ENCODE results near the gene KPNB1.

DNA sequence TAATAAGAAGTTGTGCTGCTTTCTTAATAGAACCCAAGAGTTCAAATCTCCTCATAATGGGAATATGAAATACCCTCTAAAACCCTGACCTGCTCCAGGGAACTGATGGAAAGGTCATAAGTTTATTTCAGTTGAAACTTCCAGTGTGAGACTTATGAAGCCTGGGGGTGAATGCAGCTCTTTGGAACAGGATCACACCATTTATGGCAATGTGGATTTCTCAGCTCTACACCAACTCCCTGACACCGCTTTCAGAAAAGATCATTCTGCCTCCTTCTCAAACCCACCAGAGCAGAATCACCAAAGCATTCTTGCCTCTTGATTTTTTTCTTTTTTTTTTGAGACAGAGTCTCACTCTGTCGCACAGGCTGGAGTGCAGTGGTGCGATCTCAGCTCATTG, 16.7 kb upstream of the KPNB1 start:
- TF ChIP-seq TAF1 (IDR thresholded peaks at IDR 0.05; ENCODE audit: low read depth) (no peak), EZH2 (IDR thresholded peaks at IDR 0.05; ENCODE audit: borderline replicate concordance, insufficient read depth, low read length, poor library complexity, severe bottlenecking) (no peak), EP300 (conservative IDR thresholded peaks at IDR 0.05; ENCODE audit: poor library complexity, severe bottlenecking) (no peak), POLR2AphosphoS5 (IDR thresholded peaks at IDR 0.05) (no peak), MXI1 (conservative IDR thresholded peaks at IDR 0.05; ENCODE audit: poor library complexity, severe bottlenecking) (no peak), SMC3 (conservative IDR thresholded peaks at IDR 0.05; ENCODE audit: poor library complexity) (no peak), RAD21 (conservative IDR thresholded peaks at IDR 0.05) (no peak)
- TF ChIP-seq, protein P1, sequence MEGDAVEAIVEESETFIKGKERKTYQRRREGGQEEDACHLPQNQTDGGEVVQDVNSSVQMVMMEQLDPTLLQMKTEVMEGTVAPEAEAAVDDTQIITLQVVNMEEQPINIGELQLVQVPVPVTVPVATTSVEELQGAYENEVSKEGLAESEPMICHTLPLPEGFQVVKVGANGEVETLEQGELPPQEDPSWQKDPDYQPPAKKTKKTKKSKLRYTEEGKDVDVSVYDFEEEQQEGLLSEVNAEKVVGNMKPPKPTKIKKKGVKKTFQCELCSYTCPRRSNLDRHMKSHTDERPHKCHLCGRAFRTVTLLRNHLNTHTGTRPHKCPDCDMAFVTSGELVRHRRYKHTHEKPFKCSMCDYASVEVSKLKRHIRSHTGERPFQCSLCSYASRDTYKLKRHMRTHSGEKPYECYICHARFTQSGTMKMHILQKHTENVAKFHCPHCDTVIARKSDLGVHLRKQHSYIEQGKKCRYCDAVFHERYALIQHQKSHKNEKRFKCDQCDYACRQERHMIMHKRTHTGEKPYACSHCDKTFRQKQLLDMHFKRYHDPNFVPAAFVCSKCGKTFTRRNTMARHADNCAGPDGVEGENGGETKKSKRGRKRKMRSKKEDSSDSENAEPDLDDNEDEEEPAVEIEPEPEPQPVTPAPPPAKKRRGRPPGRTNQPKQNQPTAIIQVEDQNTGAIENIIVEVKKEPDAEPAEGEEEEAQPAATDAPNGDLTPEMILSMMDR (IDR thresholded peaks at IDR 0.05; ENCODE audit: poor library complexity, severe bottlenecking) = no peak
- TF ChIP-seq, protein P2, sequence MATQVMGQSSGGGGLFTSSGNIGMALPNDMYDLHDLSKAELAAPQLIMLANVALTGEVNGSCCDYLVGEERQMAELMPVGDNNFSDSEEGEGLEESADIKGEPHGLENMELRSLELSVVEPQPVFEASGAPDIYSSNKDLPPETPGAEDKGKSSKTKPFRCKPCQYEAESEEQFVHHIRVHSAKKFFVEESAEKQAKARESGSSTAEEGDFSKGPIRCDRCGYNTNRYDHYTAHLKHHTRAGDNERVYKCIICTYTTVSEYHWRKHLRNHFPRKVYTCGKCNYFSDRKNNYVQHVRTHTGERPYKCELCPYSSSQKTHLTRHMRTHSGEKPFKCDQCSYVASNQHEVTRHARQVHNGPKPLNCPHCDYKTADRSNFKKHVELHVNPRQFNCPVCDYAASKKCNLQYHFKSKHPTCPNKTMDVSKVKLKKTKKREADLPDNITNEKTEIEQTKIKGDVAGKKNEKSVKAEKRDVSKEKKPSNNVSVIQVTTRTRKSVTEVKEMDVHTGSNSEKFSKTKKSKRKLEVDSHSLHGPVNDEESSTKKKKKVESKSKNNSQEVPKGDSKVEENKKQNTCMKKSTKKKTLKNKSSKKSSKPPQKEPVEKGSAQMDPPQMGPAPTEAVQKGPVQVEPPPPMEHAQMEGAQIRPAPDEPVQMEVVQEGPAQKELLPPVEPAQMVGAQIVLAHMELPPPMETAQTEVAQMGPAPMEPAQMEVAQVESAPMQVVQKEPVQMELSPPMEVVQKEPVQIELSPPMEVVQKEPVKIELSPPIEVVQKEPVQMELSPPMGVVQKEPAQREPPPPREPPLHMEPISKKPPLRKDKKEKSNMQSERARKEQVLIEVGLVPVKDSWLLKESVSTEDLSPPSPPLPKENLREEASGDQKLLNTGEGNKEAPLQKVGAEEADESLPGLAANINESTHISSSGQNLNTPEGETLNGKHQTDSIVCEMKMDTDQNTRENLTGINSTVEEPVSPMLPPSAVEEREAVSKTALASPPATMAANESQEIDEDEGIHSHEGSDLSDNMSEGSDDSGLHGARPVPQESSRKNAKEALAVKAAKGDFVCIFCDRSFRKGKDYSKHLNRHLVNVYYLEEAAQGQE (IDR thresholded peaks at IDR 0.05; ENCODE audit: borderline replicate concordance) = no peak
